Fibroblast of lung (primary cell): Measurements from ENCODE around the gene FCGR1A. TPM values are rescaled to one million over a fixed set of nuclear protein-coding genes. Genes with fewer than 3 reads are reported as not detected.
"Not testable (repeated sequence)": the region's sequence is repeated elsewhere in the genome, so short reads cannot be mapped to it uniquely, and the experiment has no call there.

ENCODE experiments used
- DNase-seq, 2 donors: peaks; one replicate each; pipeline versions ENCODE4 v3.0.0 to v3.0.0-alpha.2; 2010; ENCODE audit warnings: low read depth in 2 of 2
- H2AFZ ChIP-seq: 2 replicates; pipeline ENCODE4 v1.5.1; 2012; ENCODE audit warnings: low read length, control low read depth, inconsistent platforms
- H3K27ac ChIP-seq: 2 replicates; pipeline ENCODE4 v1.5.1; 2011; ENCODE audit warnings: low read length, control low read depth; ENCODE audit not compliant: insufficient read depth
- H3K27me3 ChIP-seq: 2 replicates; pipeline ENCODE4 v1.5.1; 2011; ENCODE audit warnings: mild to moderate bottlenecking, low read length; ENCODE audit not compliant: control insufficient read depth, insufficient read depth
- H3K36me3 ChIP-seq: 2 replicates; pipeline ENCODE4 v1.5.1; 2011; ENCODE audit warnings: low read length; ENCODE audit not compliant: control insufficient read depth, insufficient read depth
- H3K4me1 ChIP-seq: 2 replicates; pipeline ENCODE4 v1.5.1; 2011; ENCODE audit warnings: low read length; ENCODE audit not compliant: control insufficient read depth, insufficient read depth; ENCODE audit errors: extremely low read depth
- H3K4me2 ChIP-seq: 2 replicates; pipeline ENCODE4 v1.5.1; 2011; ENCODE audit warnings: low read length, control low read depth; ENCODE audit not compliant: insufficient read depth; ENCODE audit errors: extremely low read depth
- H3K4me3 ChIP-seq, 4 experiments: fragments of 200-600 bp in 1 of 4; sonication (generic) in 1 of 4; replicated peaks in 1 of 4; 2 replicates each; pipeline ENCODE4 v1.5.1; 2011 to 2016; ENCODE audit warnings: low read length in 4 of 4, low read depth in 3 of 4, mild to moderate bottlenecking in 3 of 4, control low read depth in 2 of 4, inconsistent platforms in 1 of 4, mixed read lengths in 1 of 4; ENCODE audit not compliant: insufficient read depth in 1 of 4; ENCODE audit errors: control extremely low read depth in 1 of 4
- H3K79me2 ChIP-seq: 2 replicates; pipeline ENCODE4 v1.5.1; 2012; ENCODE audit warnings: mild to moderate bottlenecking, low read length, inconsistent platforms; ENCODE audit not compliant: control insufficient read depth, insufficient read depth
- H3K9ac ChIP-seq: 2 replicates; pipeline ENCODE4 v1.5.1; 2011; ENCODE audit warnings: mild to moderate bottlenecking, low read length, control low read depth; ENCODE audit not compliant: insufficient read depth
- H3K9me3 ChIP-seq: 2 replicates; pipeline ENCODE4 v1.5.1; 2012; ENCODE audit warnings: low read depth, low read length; ENCODE audit not compliant: control insufficient read depth, insufficient read depth
- H4K20me1 ChIP-seq: 2 replicates; pipeline ENCODE4 v1.5.1; 2011; ENCODE audit warnings: low read length; ENCODE audit not compliant: control insufficient read depth, insufficient read depth; ENCODE audit errors: extremely low read depth
- polyA plus RNA-seq, 2 donors: library from polyadenylated mRNA; depleted of rRNA in 1 of 2; stranded (reverse) in 1 of 2; unstranded in 1 of 2; fragments of >200 nt; gene quantifications; 2 replicates each; pipeline ENCODE4 v1.2.1, GENCODE V29; 2011 to 2012; ENCODE audit warnings: missing spikeins in 1 of 2
- total RNA-seq: library from RNA; depleted of rRNA; stranded (reverse); fragments of >200 nt; gene quantifications from 2 replicates; pipeline ENCODE4 v1.2.1, GENCODE V29; 2014

FCGR1A gene
- total and polyA plus RNA-seq, 2 donors (not counting 1 experiment from before 2014, with no cell fraction given): not detected

GRCh38 chr1:149746463-149747356 is 35.8 kb upstream of the FCGR1A start:
- not testable (repeated sequence) for H2AFZ ChIP-seq, H3K27me3 ChIP-seq, H3K36me3 ChIP-seq, H3K9me3 ChIP-seq, H3K79me2 ChIP-seq, H4K20me1 ChIP-seq, H3K4me2 ChIP-seq, H3K4me1 ChIP-seq, DNase-seq, H3K4me3 ChIP-seq, H3K9ac ChIP-seq, H3K27ac ChIP-seq

GRCh38 chr1:149747359-149748143 is 34.9 kb upstream of the FCGR1A start:
- not testable (repeated sequence) for H2AFZ ChIP-seq, H3K9me3 ChIP-seq, H3K4me1 ChIP-seq, H3K27ac ChIP-seq, H3K4me2 ChIP-seq, H4K20me1 ChIP-seq, H3K27me3 ChIP-seq, H3K79me2 ChIP-seq, H3K36me3 ChIP-seq, H3K9ac ChIP-seq, H3K4me3 ChIP-seq, DNase-seq

DNA sequence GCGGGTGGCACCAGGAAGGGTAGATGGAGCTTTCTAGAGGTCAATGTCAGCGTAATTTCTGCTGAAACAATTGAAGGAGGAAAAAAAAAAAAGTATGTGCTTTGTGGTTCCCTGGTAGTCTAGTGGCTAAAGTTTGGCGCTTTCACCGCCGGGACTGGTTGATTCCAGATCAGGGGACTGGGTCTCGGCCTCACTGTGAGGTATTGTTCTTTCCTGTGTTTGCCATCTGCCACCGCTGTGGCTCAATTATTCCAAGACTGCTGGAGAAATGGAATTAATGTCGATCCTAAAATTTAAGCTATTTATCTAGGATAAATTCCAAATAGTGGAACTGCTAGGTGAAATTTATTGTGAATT is 34.4 kb upstream of the FCGR1A start:
- H3K9me3 ChIP-seq, H3K27ac ChIP-seq, H3K4me2 ChIP-seq, H3K27me3 ChIP-seq, H3K9ac ChIP-seq, DNase-seq, H3K36me3 ChIP-seq, H4K20me1 ChIP-seq, H3K4me1 ChIP-seq, H2AFZ ChIP-seq, H3K4me3 ChIP-seq, H3K79me2 ChIP-seq: not testable (repeated sequence)

- not testable (repeated sequence) for H3K4me3 ChIP-seq, H3K79me2 ChIP-seq, H3K27ac ChIP-seq, H3K36me3 ChIP-seq, H3K4me1 ChIP-seq, DNase-seq, H3K9ac ChIP-seq, H3K4me2 ChIP-seq, H2AFZ ChIP-seq, H3K9me3 ChIP-seq, H4K20me1 ChIP-seq, H3K27me3 ChIP-seq
These were observed 31.9 kb upstream of the FCGR1A start for GRCh38 chr1:149750562-149750961.

- not testable (repeated sequence) for H3K9ac ChIP-seq, H3K4me1 ChIP-seq, H3K36me3 ChIP-seq, H3K9me3 ChIP-seq, H3K27ac ChIP-seq, H3K4me2 ChIP-seq, H3K27me3 ChIP-seq, DNase-seq, H4K20me1 ChIP-seq, H2AFZ ChIP-seq, H3K79me2 ChIP-seq, H3K4me3 ChIP-seq
These were observed 30.3 kb upstream of the FCGR1A start for GRCh38 chr1:149752186-149752585.

GRCh38 chr1:149753466-149753865 is 29.0 kb upstream of the FCGR1A start:
- H2AFZ ChIP-seq, H3K4me2 ChIP-seq, H3K9ac ChIP-seq, H3K4me1 ChIP-seq, H3K4me3 ChIP-seq, DNase-seq, H3K79me2 ChIP-seq, H3K36me3 ChIP-seq, H3K27ac ChIP-seq, H3K27me3 ChIP-seq, H4K20me1 ChIP-seq, H3K9me3 ChIP-seq: not testable (repeated sequence)
